ENCODE measurements around the gene MRS2.

Gene MRS2

GRCh38 chr6:24391208-24391607 is 11.5 kb upstream of the MRS2 start:
- H3K36me3 ChIP-seq (ENCODE audit: insufficient read depth) = no peaks in the 10 kb centered on the region
- no peak overlapping the region for H3K27ac ChIP-seq
- peaks cover 12% of the 10 kb centered on the region for H3K4me1 ChIP-seq (ENCODE audit: low read depth, poor library complexity, severe bottlenecking)
- TF ChIP-seq, protein P1, sequence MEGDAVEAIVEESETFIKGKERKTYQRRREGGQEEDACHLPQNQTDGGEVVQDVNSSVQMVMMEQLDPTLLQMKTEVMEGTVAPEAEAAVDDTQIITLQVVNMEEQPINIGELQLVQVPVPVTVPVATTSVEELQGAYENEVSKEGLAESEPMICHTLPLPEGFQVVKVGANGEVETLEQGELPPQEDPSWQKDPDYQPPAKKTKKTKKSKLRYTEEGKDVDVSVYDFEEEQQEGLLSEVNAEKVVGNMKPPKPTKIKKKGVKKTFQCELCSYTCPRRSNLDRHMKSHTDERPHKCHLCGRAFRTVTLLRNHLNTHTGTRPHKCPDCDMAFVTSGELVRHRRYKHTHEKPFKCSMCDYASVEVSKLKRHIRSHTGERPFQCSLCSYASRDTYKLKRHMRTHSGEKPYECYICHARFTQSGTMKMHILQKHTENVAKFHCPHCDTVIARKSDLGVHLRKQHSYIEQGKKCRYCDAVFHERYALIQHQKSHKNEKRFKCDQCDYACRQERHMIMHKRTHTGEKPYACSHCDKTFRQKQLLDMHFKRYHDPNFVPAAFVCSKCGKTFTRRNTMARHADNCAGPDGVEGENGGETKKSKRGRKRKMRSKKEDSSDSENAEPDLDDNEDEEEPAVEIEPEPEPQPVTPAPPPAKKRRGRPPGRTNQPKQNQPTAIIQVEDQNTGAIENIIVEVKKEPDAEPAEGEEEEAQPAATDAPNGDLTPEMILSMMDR (conservative IDR thresholded peaks at IDR 0.05; ENCODE audit: low read depth, low read length) = no peak
- H3K9ac ChIP-seq = no peak overlapping the region
- no peak overlapping the region for H3K4me3 ChIP-seq (IDR thresholded peaks at IDR 0.05; ENCODE audit: insufficient read depth, low read depth, low read length)
- H3K27me3 ChIP-seq (ENCODE audit: insufficient read depth, low read depth) = no peaks in the 10 kb centered on the region
- H2AFZ ChIP-seq (ENCODE audit: low read depth) = no peak overlapping the region
- H3K79me2 ChIP-seq (ENCODE audit: insufficient read depth, low read depth) = no peaks in the 10 kb centered on the region
- peak overlapping the region; percentile 17; the same call in 1 of the 2 replicates for H3K4me2 ChIP-seq
- no peaks in the 10 kb centered on the region for H4K20me1 ChIP-seq (ENCODE audit: insufficient read depth)

GRCh38 chr6:24391756-24392405 is 10.9 kb upstream of the MRS2 start:
- H3K4me3 ChIP-seq (IDR thresholded peaks at IDR 0.05; ENCODE audit: insufficient read depth, low read depth, low read length) = no peak overlapping the region
- H3K4me1 ChIP-seq (ENCODE audit: low read depth, poor library complexity, severe bottlenecking) = peaks cover 12% of the 10 kb centered on the region
- TF ChIP-seq, protein P1 (conservative IDR thresholded peaks at IDR 0.05; ENCODE audit: low read depth, low read length) = no peak
- no peak overlapping the region for H3K27ac ChIP-seq
- H3K27me3 ChIP-seq (ENCODE audit: insufficient read depth, low read depth) = no peaks in the 10 kb centered on the region
- H3K79me2 ChIP-seq (ENCODE audit: insufficient read depth, low read depth) = no peaks in the 10 kb centered on the region
- H3K9ac ChIP-seq = no peak overlapping the region
- H4K20me1 ChIP-seq (ENCODE audit: insufficient read depth) = no peaks in the 10 kb centered on the region
- no peaks in the 10 kb centered on the region for H3K36me3 ChIP-seq (ENCODE audit: insufficient read depth)
- H3K4me2 ChIP-seq = peak overlapping the region; percentile 22; the same call in 1 of the 2 replicates
- no peak overlapping the region for H2AFZ ChIP-seq (ENCODE audit: low read depth)

DNA sequence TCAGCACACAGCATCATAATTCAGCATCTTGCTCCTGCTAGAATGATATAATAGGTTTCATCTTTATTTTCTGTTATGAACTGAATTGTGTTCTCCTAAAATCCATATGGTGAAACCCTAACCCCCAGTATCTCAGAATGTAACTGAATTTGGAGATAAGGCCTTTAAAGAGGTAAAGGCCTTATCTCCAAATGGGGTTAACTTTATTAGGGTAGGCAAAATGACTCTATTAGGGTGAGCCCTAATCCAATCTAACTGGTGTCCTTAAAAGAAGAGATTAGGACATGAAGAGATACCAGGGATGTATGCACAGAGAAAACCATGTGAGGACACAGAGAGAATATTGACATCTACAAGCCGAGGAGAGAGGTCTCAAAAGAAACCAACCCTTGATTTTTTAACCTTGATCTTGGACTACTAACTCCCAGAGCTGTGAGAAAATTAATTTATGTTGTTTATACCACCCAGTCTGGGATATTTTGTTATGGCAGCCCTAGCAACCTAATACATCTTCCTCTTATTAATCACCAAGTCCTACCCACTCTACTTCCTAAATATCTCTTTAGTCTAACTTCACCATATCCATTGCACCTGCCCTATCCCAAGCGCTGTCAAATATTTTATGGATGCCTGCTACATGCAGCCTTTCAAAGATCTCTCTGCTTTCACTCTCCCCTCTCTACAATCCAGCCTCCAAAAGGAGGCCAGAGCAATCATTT is 8.5 kb upstream of the MRS2 start:
- no peaks in the 10 kb centered on the region for H3K36me3 ChIP-seq (ENCODE audit: insufficient read depth)
- no peak overlapping the region for H3K9ac ChIP-seq
- no peak overlapping the region for H2AFZ ChIP-seq (ENCODE audit: low read depth)
- H3K27me3 ChIP-seq (ENCODE audit: insufficient read depth, low read depth) = no peaks in the 10 kb centered on the region
- no peaks in the 10 kb centered on the region for H3K79me2 ChIP-seq (ENCODE audit: insufficient read depth, low read depth)
- no peak overlapping the region for H3K4me3 ChIP-seq (IDR thresholded peaks at IDR 0.05; ENCODE audit: insufficient read depth, low read depth, low read length)
- peaks cover 12% of the 10 kb centered on the region for H3K4me1 ChIP-seq (ENCODE audit: low read depth, poor library complexity, severe bottlenecking)
- no peaks in the 10 kb centered on the region for H4K20me1 ChIP-seq (ENCODE audit: insufficient read depth)
- TF ChIP-seq, protein P1 (conservative IDR thresholded peaks at IDR 0.05; ENCODE audit: low read depth, low read length) = no peak
- H3K27ac ChIP-seq = no peak overlapping the region
- H3K4me2 ChIP-seq = no peak overlapping the region

DNA sequence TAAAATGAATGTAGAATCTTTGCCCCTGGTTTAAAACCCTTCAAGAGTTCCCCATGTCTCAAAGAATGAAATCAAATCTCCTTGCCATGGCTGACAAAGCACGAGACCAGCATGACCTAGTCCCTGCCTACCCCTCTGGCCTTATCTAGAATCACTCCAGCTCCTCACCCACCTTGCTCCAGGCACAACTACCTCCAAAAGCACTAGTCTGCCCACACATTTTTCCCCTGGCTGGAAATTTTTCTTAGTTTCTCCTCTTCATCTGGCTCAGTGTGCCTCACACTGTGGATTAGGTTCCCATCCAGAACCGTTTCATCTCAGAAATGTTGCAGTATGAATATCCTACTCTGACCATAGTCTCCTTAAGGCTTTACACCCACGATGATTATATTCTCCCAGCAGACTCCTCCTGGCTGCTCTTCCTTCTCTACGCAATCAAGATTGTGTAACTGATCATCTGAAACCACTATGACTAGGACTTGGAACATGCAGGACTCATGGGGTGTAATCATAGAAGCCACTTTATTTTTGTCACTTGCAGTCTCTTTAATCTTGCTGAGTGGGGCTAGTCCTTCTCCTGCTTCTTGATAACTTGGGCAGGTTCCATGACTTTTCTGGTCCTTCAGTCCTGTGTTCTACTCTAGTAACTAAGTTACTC is 7.8 kb upstream of the MRS2 start:
- H3K27me3 ChIP-seq (ENCODE audit: insufficient read depth, low read depth) = no peaks in the 10 kb centered on the region
- no peak overlapping the region for H3K4me3 ChIP-seq (IDR thresholded peaks at IDR 0.05; ENCODE audit: insufficient read depth, low read depth, low read length)
- no peak overlapping the region for H3K4me2 ChIP-seq
- no peaks in the 10 kb centered on the region for H3K79me2 ChIP-seq (ENCODE audit: insufficient read depth, low read depth)
- no peak overlapping the region for H2AFZ ChIP-seq (ENCODE audit: low read depth)
- peaks cover 12% of the 10 kb centered on the region for H3K4me1 ChIP-seq (ENCODE audit: low read depth, poor library complexity, severe bottlenecking)
- no peak overlapping the region for H3K27ac ChIP-seq
- no peaks in the 10 kb centered on the region for H3K36me3 ChIP-seq (ENCODE audit: insufficient read depth)
- H4K20me1 ChIP-seq (ENCODE audit: insufficient read depth) = no peaks in the 10 kb centered on the region
- no peak overlapping the region for H3K9ac ChIP-seq
- TF ChIP-seq, protein P1 (conservative IDR thresholded peaks at IDR 0.05; ENCODE audit: low read depth, low read length) = no peak

Data from KMS-11 (cell line).